ENCODE data around the gene HSPA4. TPM values are rescaled to one million over a fixed set of nuclear protein-coding genes. Genes with fewer than 3 reads are reported as not detected.
"Not testable (repeated sequence)": the region's sequence is repeated elsewhere in the genome, so short reads cannot be mapped to it uniquely, and the experiment has no call there.

HSPA4 gene
- polyA plus RNA-seq, 1 donor (not counting 4 experiments of a cell fraction or from before 2014, with no cell fraction given): 119 TPM

- peaks cover 0 to 8% of the 10 kb centered on the region in 2 experiments for H3K36me3 ChIP-seq (ENCODE audit: control insufficient read depth in 2 of 2, extremely low read depth in 1 of 2, insufficient read depth in 2 of 2, low read length in 2 of 2)
- DNase-seq (ENCODE audit: low read depth, low spot score) (no peak), FAIRE-seq (no peak)
- H3K9me3 ChIP-seq (ENCODE audit: control insufficient read depth, low read depth, low read length): no peaks in the 10 kb centered on the region
- TF ChIP-seq EZH2 (IDR thresholded peaks at IDR 0.05; ENCODE audit: low read length): no peak
- TF ChIP-seq, protein P1, sequence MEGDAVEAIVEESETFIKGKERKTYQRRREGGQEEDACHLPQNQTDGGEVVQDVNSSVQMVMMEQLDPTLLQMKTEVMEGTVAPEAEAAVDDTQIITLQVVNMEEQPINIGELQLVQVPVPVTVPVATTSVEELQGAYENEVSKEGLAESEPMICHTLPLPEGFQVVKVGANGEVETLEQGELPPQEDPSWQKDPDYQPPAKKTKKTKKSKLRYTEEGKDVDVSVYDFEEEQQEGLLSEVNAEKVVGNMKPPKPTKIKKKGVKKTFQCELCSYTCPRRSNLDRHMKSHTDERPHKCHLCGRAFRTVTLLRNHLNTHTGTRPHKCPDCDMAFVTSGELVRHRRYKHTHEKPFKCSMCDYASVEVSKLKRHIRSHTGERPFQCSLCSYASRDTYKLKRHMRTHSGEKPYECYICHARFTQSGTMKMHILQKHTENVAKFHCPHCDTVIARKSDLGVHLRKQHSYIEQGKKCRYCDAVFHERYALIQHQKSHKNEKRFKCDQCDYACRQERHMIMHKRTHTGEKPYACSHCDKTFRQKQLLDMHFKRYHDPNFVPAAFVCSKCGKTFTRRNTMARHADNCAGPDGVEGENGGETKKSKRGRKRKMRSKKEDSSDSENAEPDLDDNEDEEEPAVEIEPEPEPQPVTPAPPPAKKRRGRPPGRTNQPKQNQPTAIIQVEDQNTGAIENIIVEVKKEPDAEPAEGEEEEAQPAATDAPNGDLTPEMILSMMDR (optimal IDR thresholded peaks at IDR 0.05 in 1 of 3, IDR thresholded peaks at IDR 0.05 in 1 of 3, conservative IDR thresholded peaks at IDR 0.05 in 1 of 3; ENCODE audit: extremely low read depth in 1 of 3, insufficient read depth in 2 of 3, low read length in 3 of 3): no peak
- H3K9ac ChIP-seq (ENCODE audit: control insufficient read depth, extremely low read depth, insufficient read depth, low read length): no peak overlapping the region
- H3K27ac ChIP-seq (ENCODE audit: control insufficient read depth, insufficient read depth, low read length): no peak overlapping the region
- H3K27me3 ChIP-seq (ENCODE audit: control insufficient read depth, extremely low read depth, insufficient read depth, low read length): no peaks in the 10 kb centered on the region
- no peak overlapping the region for H3K4me3 ChIP-seq (ENCODE audit: control insufficient read depth in 2 of 3, extremely low read depth in 1 of 3, insufficient read depth in 2 of 3, low read depth in 1 of 3, low read length in 3 of 3)
- dilution Hi-C loops (cut with MboI; ENCODE audit: extremely low pct_ligation_motif_present, low sequenced_read_pairs): no loop called here
- peaks cover 3% of the 10 kb centered on the region for H4K20me1 ChIP-seq (ENCODE audit: control insufficient read depth, extremely low read depth, insufficient read depth, low read length)
- H3K4me2 ChIP-seq (ENCODE audit: control insufficient read depth, extremely low read depth, insufficient read depth, low read depth, low read length): no peak overlapping the region
- H3K4me1 ChIP-seq (ENCODE audit: control insufficient read depth, extremely low read depth, insufficient read depth, low read length): no peaks in the 10 kb centered on the region
- no peaks in the 10 kb centered on the region for H3K9me1 ChIP-seq (ENCODE audit: control insufficient read depth, extremely low read depth, insufficient read depth, low read length)
- H3K79me2 ChIP-seq (ENCODE audit: control insufficient read depth, insufficient read depth, low read length): peaks cover 67% of the 10 kb centered on the region
- H2AFZ ChIP-seq (ENCODE audit: control insufficient read depth, low read length): no peak overlapping the region
These were observed 30.3 kb downstream of the HSPA4 start for GRCh38 chr5:133082128-133082527.

DNA sequence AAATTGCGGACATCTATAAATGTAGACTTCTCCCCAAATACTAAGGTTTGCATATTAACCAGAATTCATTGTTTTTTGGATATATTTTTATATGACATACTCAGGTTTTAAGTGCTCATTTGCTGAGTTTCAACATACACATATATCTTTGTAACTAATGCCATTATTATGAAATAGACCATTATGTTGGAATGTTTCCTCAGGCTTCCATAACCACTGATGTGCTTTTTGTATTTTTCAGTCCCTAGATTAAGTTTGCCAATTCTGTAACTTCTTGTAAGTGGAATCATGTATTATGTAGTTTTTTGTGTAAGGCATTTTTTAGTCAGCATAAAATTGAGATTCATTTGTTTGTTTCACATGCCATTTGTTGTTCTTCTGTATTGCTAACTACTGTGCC lies 32.1 kb downstream of the HSPA4 start:
- H4K20me1 ChIP-seq (ENCODE audit: control insufficient read depth, extremely low read depth, insufficient read depth, low read length): no peaks in the 10 kb centered on the region
- H3K27me3 ChIP-seq (ENCODE audit: control insufficient read depth, extremely low read depth, insufficient read depth, low read length): no peaks in the 10 kb centered on the region
- no peak overlapping the region for H2AFZ ChIP-seq (ENCODE audit: control insufficient read depth, low read length)
- H3K36me3 ChIP-seq (ENCODE audit: control insufficient read depth in 2 of 2, extremely low read depth in 1 of 2, insufficient read depth in 2 of 2, low read length in 2 of 2): peaks cover 6 to 8% of the 10 kb centered on the region in 2 experiments
- no peak overlapping the region for H3K27ac ChIP-seq (ENCODE audit: control insufficient read depth, insufficient read depth, low read length)
- peaks cover 55% of the 10 kb centered on the region for H3K79me2 ChIP-seq (ENCODE audit: control insufficient read depth, insufficient read depth, low read length)
- H3K4me3 ChIP-seq (ENCODE audit: control insufficient read depth in 2 of 3, extremely low read depth in 1 of 3, insufficient read depth in 2 of 3, low read depth in 1 of 3, low read length in 3 of 3): no peak overlapping the region
- dilution Hi-C loops (cut with MboI; ENCODE audit: extremely low pct_ligation_motif_present, low sequenced_read_pairs): no loop called here
- H3K9me3 ChIP-seq (ENCODE audit: control insufficient read depth, low read depth, low read length): no peaks in the 10 kb centered on the region
- no peaks in the 10 kb centered on the region for H3K9me1 ChIP-seq (ENCODE audit: control insufficient read depth, extremely low read depth, insufficient read depth, low read length)
- no peak overlapping the region for H3K9ac ChIP-seq (ENCODE audit: control insufficient read depth, extremely low read depth, insufficient read depth, low read length)
- no peak for DNase-seq (ENCODE audit: low read depth, low spot score)
- no peak overlapping the region for H3K4me2 ChIP-seq (ENCODE audit: control insufficient read depth, extremely low read depth, insufficient read depth, low read depth, low read length)
- FAIRE-seq: no peak
- no peaks in the 10 kb centered on the region for H3K4me1 ChIP-seq (ENCODE audit: control insufficient read depth, extremely low read depth, insufficient read depth, low read length)
- no peak for TF ChIP-seq EZH2 (IDR thresholded peaks at IDR 0.05; ENCODE audit: low read length)
- TF ChIP-seq, protein P1 (optimal IDR thresholded peaks at IDR 0.05 in 1 of 3, IDR thresholded peaks at IDR 0.05 in 1 of 3, conservative IDR thresholded peaks at IDR 0.05 in 1 of 3; ENCODE audit: extremely low read depth in 1 of 3, insufficient read depth in 2 of 3, low read length in 3 of 3): no peak

DNA sequence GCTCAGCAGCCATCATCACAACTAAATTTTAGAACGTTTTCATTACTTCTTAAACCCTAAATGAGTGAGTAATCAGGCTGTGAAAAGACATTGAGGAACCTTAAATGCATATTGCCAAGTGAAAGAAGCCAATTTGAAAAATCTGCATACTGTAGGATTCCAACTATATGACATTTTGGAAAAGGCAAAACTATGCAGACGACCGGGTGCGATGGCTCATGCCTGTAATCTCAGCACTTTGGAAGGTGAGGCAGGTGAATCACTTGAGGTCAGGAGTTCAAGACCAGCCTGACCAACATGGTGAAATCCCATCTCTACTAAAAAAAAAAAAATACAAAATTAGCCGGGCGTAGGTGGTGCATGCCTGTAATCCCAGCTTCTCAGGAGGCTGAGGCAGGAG lies 33.4 kb downstream of the HSPA4 start:
- H3K4me1 ChIP-seq (ENCODE audit: control insufficient read depth, extremely low read depth, insufficient read depth, low read length); H3K9me3 ChIP-seq (ENCODE audit: control insufficient read depth, low read depth, low read length); H3K4me3 ChIP-seq (ENCODE audit: control insufficient read depth in 2 of 3, extremely low read depth in 1 of 3, insufficient read depth in 2 of 3, low read depth in 1 of 3, low read length in 3 of 3); dilution Hi-C loops (cut with MboI; ENCODE audit: extremely low pct_ligation_motif_present, low sequenced_read_pairs); H3K27ac ChIP-seq (ENCODE audit: control insufficient read depth, insufficient read depth, low read length); H3K4me2 ChIP-seq (ENCODE audit: control insufficient read depth, extremely low read depth, insufficient read depth, low read depth, low read length); H3K27me3 ChIP-seq (ENCODE audit: control insufficient read depth, extremely low read depth, insufficient read depth, low read length); H3K9ac ChIP-seq (ENCODE audit: control insufficient read depth, extremely low read depth, insufficient read depth, low read length); DNase-seq (ENCODE audit: low read depth, low spot score); H3K9me1 ChIP-seq (ENCODE audit: control insufficient read depth, extremely low read depth, insufficient read depth, low read length); FAIRE-seq; H4K20me1 ChIP-seq (ENCODE audit: control insufficient read depth, extremely low read depth, insufficient read depth, low read length); H2AFZ ChIP-seq (ENCODE audit: control insufficient read depth, low read length): not testable (repeated sequence)
- peaks cover 10 to 12% of the 10 kb centered on the region in 2 experiments for H3K36me3 ChIP-seq (ENCODE audit: control insufficient read depth in 2 of 2, extremely low read depth in 1 of 2, insufficient read depth in 2 of 2, low read length in 2 of 2)
- H3K79me2 ChIP-seq (ENCODE audit: control insufficient read depth, insufficient read depth, low read length): peaks cover 43% of the 10 kb centered on the region
